ENCODE results near the gene TK1. TPM values are rescaled to one million over a fixed set of nuclear protein-coding genes. Genes with fewer than 3 reads are reported as not detected.
"Not testable (repeated sequence)": the region's sequence is repeated elsewhere in the genome, so short reads cannot be mapped to it uniquely, and the experiment has no call there.

Gene TK1
- total and polyA plus RNA-seq, 4 donors = 7.9 to 14.9 (median 10.3) TPM

GRCh38 chr17:78142119-78142861 is 44.6 kb downstream of the TK1 start:
- H3K27me3 ChIP-seq (ENCODE audit: control insufficient read depth in 3 of 3, insufficient read depth in 3 of 3, low read length in 2 of 3) = no peaks in the 10 kb centered on the region
- TF ChIP-seq CTCF (IDR thresholded peaks at IDR 0.05; ENCODE audit: control extremely low read depth, extremely low read depth) = no peak
- H3K36me3 ChIP-seq (ENCODE audit: control insufficient read depth in 4 of 4, insufficient read depth in 4 of 4, low read length in 4 of 4) = no peaks in the 10 kb centered on the region
- H3K4me1 ChIP-seq (ENCODE audit: control insufficient read depth in 5 of 5, insufficient read depth in 5 of 5, low read length in 5 of 5) = peaks cover 0 to 29% (median 18%) of the 10 kb centered on the region in 5 donors
- no peaks in the 10 kb centered on the region for H3K9me3 ChIP-seq (ENCODE audit: control insufficient read depth in 4 of 4, insufficient read depth in 3 of 4, low read length in 3 of 4)
- H3K4me3 ChIP-seq = no peak overlapping the region
- 82 to 88% methylated on average over 16 of the region's 16 CpGs for WGBS, 2 donors
- DNase-seq (no peak), ATAC-seq (ENCODE audit: insufficient read depth, low FRiP score) (no peak)
- H3K9ac ChIP-seq (ENCODE audit: insufficient read depth in 1 of 2, low read length in 2 of 2) = no peak overlapping the region
- H3K27ac ChIP-seq (ENCODE audit: low read depth in 1 of 2, low read length in 1 of 2) = peak overlapping the region in 1 of 2 donors; percentile 26

GRCh38 chr17:78141437-78142118 is 45.3 kb downstream of the TK1 start:
- no peak overlapping the region for H3K9ac ChIP-seq (ENCODE audit: insufficient read depth in 1 of 2, low read length in 2 of 2)
- no peaks in the 10 kb centered on the region for H3K36me3 ChIP-seq (ENCODE audit: control insufficient read depth in 4 of 4, insufficient read depth in 4 of 4, low read length in 4 of 4)
- 64 to 72% methylated on average over 20 of the region's 20 CpGs for WGBS, 2 donors
- H3K4me1 ChIP-seq (ENCODE audit: control insufficient read depth in 5 of 5, insufficient read depth in 5 of 5, low read length in 5 of 5) = peaks cover 0 to 29% (median 18%) of the 10 kb centered on the region in 5 donors
- H3K27me3 ChIP-seq (ENCODE audit: control insufficient read depth in 3 of 3, insufficient read depth in 3 of 3, low read length in 2 of 3) = no peaks in the 10 kb centered on the region
- DNase-seq (no peak), ATAC-seq (ENCODE audit: insufficient read depth, low FRiP score) (no peak)
- H3K9me3 ChIP-seq (ENCODE audit: control insufficient read depth in 4 of 4, insufficient read depth in 3 of 4, low read length in 3 of 4) = no peaks in the 10 kb centered on the region
- no peak overlapping the region for H3K4me3 ChIP-seq
- TF ChIP-seq CTCF (IDR thresholded peaks at IDR 0.05; ENCODE audit: control extremely low read depth, extremely low read depth) = no peak
- H3K27ac ChIP-seq (ENCODE audit: low read depth in 1 of 2, low read length in 1 of 2) = peak overlapping the region in 1 of 2 donors; percentile 76

- 23 to 36% methylated on average over 42 to 58 of the region's 58 CpGs for WGBS, 2 donors
- peak; percentile 90 for ATAC-seq (ENCODE audit: insufficient read depth, low FRiP score)
- no peak for TF ChIP-seq CTCF (IDR thresholded peaks at IDR 0.05; ENCODE audit: control extremely low read depth, extremely low read depth)
- Histone ChIP-seq H3K27me3 (ENCODE audit: control insufficient read depth in 3 of 3, insufficient read depth in 3 of 3, low read length in 2 of 3) (no peaks in the 10 kb centered on the region), H3K9me3 (ENCODE audit: control insufficient read depth in 4 of 4, insufficient read depth in 3 of 4, low read length in 3 of 4) (no peaks in the 10 kb centered on the region), H3K4me3 (no peak overlapping the region), H3K4me1 (ENCODE audit: control insufficient read depth in 5 of 5, insufficient read depth in 5 of 5, low read length in 5 of 5) (peaks cover 0 to 24% (median 17%) of the 10 kb centered on the region in 5 donors), H3K27ac (ENCODE audit: low read depth in 1 of 2, low read length in 1 of 2) (peak overlapping the region in 1 of 2 donors; percentile 71), H3K9ac (ENCODE audit: insufficient read depth in 1 of 2, low read length in 2 of 2) (no peak overlapping the region), H3K36me3 (ENCODE audit: control insufficient read depth in 4 of 4, insufficient read depth in 4 of 4, low read length in 4 of 4) (no peaks in the 10 kb centered on the region)
- DNase-seq = peak; percentile 74 to 88 (median 80)
Measured at GRCh38 chr17:78140169-78141051, 46.4 kb downstream of the TK1 start.

GRCh38 chr17:78139861-78140168 is 47.0 kb downstream of the TK1 start:
- not testable (repeated sequence) for H3K36me3 ChIP-seq (ENCODE audit: control insufficient read depth in 4 of 4, insufficient read depth in 4 of 4, low read length in 4 of 4); H3K9ac ChIP-seq (ENCODE audit: insufficient read depth in 1 of 2, low read length in 2 of 2); H3K9me3 ChIP-seq (ENCODE audit: control insufficient read depth in 4 of 4, insufficient read depth in 3 of 4, low read length in 3 of 4); ATAC-seq (ENCODE audit: insufficient read depth, low FRiP score); H3K4me3 ChIP-seq; H3K27me3 ChIP-seq (ENCODE audit: control insufficient read depth in 3 of 3, insufficient read depth in 3 of 3, low read length in 2 of 3); DNase-seq
- H3K4me1 ChIP-seq (ENCODE audit: control insufficient read depth in 5 of 5, insufficient read depth in 5 of 5, low read length in 5 of 5) = peaks cover 0 to 18% (median 13%) of the 10 kb centered on the region in 5 donors
- WGBS, 2 donors = 73 to 80% methylated on average over 12 of the region's 12 CpGs
- H3K27ac ChIP-seq (ENCODE audit: low read depth in 1 of 2, low read length in 1 of 2) = peak overlapping the region in 1 of 2 donors; percentile 7
